GM21360 (cell line): Measurements from ENCODE around the gene CLDN19.
"Not testable (repeated sequence)": the region's sequence is repeated elsewhere in the genome, so short reads cannot be mapped to it uniquely, and the experiment has no call there.

Experiments used
- ATAC-seq: cut with Tn5 transposase; IDR thresholded peaks from one replicate; pipeline ENCODE4 v1.9.1; 2021; ENCODE audit warnings: mild to moderate bottlenecking, moderate library complexity; ENCODE audit not compliant: unreplicated experiment

Gene CLDN19

GRCh38 chr1:42714441-42714840 is 25.6 kb downstream of the CLDN19 start:
- ATAC-seq, result not testable (repeated sequence)

GRCh38 chr1:42713293-42713692 is 26.7 kb downstream of the CLDN19 start:
- no peak for ATAC-seq

- not testable (repeated sequence) for ATAC-seq
These were observed 27.2 kb downstream of the CLDN19 start for GRCh38 chr1:42712808-42713207.

GRCh38 chr1:42703888-42704464 is 36.1 kb downstream of the CLDN19 start:
- no peak for ATAC-seq

- ATAC-seq, result no peak
These were observed 40.0 kb downstream of the CLDN19 start for GRCh38 chr1:42700006-42700405.

GRCh38 chr1:42698081-42698813 is 41.8 kb downstream of the CLDN19 start:
- no peak for ATAC-seq

- no peak for ATAC-seq
These were observed 47.1 kb downstream of the CLDN19 start for GRCh38 chr1:42692911-42693310.

- no peak for ATAC-seq
These were observed 47.6 kb downstream of the CLDN19 start for GRCh38 chr1:42692461-42692860.

- ATAC-seq, result no peak
These were observed 48.9 kb downstream of the CLDN19 start for GRCh38 chr1:42691157-42691498.

- ATAC-seq, result no peak
These were observed 49.4 kb downstream of the CLDN19 start for GRCh38 chr1:42690477-42691156.

- ATAC-seq, result no peak
These were observed 50.1 kb downstream of the CLDN19 start for GRCh38 chr1:42689912-42690311.

GRCh38 chr1:42686418-42686817 is 53.6 kb downstream of the CLDN19 start:
- no peak for ATAC-seq

- ATAC-seq, result no peak
These were observed 55.9 kb downstream of the CLDN19 start for GRCh38 chr1:42684139-42684538.
